ENCODE measurements around the gene SLC30A10.

- TF ChIP-seq CTCF (IDR thresholded peaks at IDR 0.05), result no peak
- no peak for TF ChIP-seq EZH2 (IDR thresholded peaks at IDR 0.05)
- TF ChIP-seq EZH2phosphoT487 (IDR thresholded peaks at IDR 0.05), result no peak
Measured at GRCh38 chr1:219871427-219872057, 56.8 kb downstream of the SLC30A10 start.
